ENCODE results near the gene PPP1R16B. TPM values are rescaled to one million over a fixed set of nuclear protein-coding genes. Genes with fewer than 3 reads are reported as not detected.

Gene PPP1R16B
- total RNA-seq, 2 donors from 2014 or later = 1.6 to 4.7 TPM

- DNase-seq (no peak), ATAC-seq (no peak)
- Histone ChIP-seq H3K27ac (no peak overlapping the region), H3K4me1 (no peaks in the 10 kb centered on the region), H3K36me3 (replicated peaks in 1 of 2; ENCODE audit: insufficient read depth in 1 of 2, low read depth in 2 of 2) (no peaks in the 10 kb centered on the region), H3K4me3 (no peak overlapping the region), H3K9me3 (no peaks in the 10 kb centered on the region), H3K27me3 (no peaks in the 10 kb centered on the region)
- TF ChIP-seq CTCF (IDR thresholded peaks at IDR 0.05) (no peak), POLR2A (IDR thresholded peaks at IDR 0.05) (no peak)
- intact Hi-C loops (cut with DNase I) = loop anchor here (10.0 kb wide), 1 partner anchor 239 kb away; no protein-coding TSS in a partner anchor
- WGBS, 2 donors = 86% methylated on average over 11 to 13 of the region's 13 CpGs
These were observed 78.7 kb downstream of the PPP1R16B start for GRCh38 chr20:38883981-38884733.

GRCh38 chr20:38885357-38885756, 79.9 kb downstream of the PPP1R16B start:
- no peaks in the 10 kb centered on the region for H3K4me1 ChIP-seq
- H3K4me3 ChIP-seq = no peak overlapping the region
- ATAC-seq = no peak
- TF ChIP-seq CTCF (IDR thresholded peaks at IDR 0.05) = no peak
- no peak for TF ChIP-seq POLR2A (IDR thresholded peaks at IDR 0.05)
- WGBS, 2 donors = 63 to 67% methylated on average over 6 of the region's 6 CpGs
- H3K9me3 ChIP-seq = no peaks in the 10 kb centered on the region
- no peak for DNase-seq
- H3K27me3 ChIP-seq = no peaks in the 10 kb centered on the region
- intact Hi-C loops (cut with DNase I) = loop anchor here (10.0 kb wide), 1 partner anchor 241 kb away; no protein-coding TSS in a partner anchor
- no peak overlapping the region for H3K27ac ChIP-seq
- no peaks in the 10 kb centered on the region for H3K36me3 ChIP-seq (replicated peaks in 1 of 2; ENCODE audit: insufficient read depth in 1 of 2, low read depth in 2 of 2)

- Histone ChIP-seq H3K27me3 (no peaks in the 10 kb centered on the region), H3K36me3 (replicated peaks in 1 of 2; ENCODE audit: insufficient read depth in 1 of 2, low read depth in 2 of 2) (no peaks in the 10 kb centered on the region), H3K9me3 (no peaks in the 10 kb centered on the region), H3K4me3 (no peak overlapping the region), H3K4me1 (peaks cover 4% of the 10 kb centered on the region), H3K27ac (no peak overlapping the region)
- DNase-seq (no peak), ATAC-seq (no peak)
- WGBS, 2 donors = 52 to 66% methylated on average over 5 to 13 of the region's 13 CpGs
- intact Hi-C loops (cut with DNase I) = loop anchor here (10.0 kb wide), 1 partner anchor 243 kb away; no protein-coding TSS in a partner anchor
- TF ChIP-seq CTCF (IDR thresholded peaks at IDR 0.05) (no peak), POLR2A (IDR thresholded peaks at IDR 0.05) (no peak)
These were observed 82.7 kb downstream of the PPP1R16B start for GRCh38 chr20:38888059-38888831.

GRCh38 chr20:38889050-38889449, 83.6 kb downstream of the PPP1R16B start:
- Histone ChIP-seq H3K9me3 (no peaks in the 10 kb centered on the region), H3K27ac (no peak overlapping the region), H3K4me3 (no peak overlapping the region), H3K27me3 (no peaks in the 10 kb centered on the region), H3K4me1 (peaks cover 10% of the 10 kb centered on the region), H3K36me3 (replicated peaks in 1 of 2; ENCODE audit: insufficient read depth in 1 of 2, low read depth in 2 of 2) (no peaks in the 10 kb centered on the region)
- intact Hi-C loops (cut with DNase I) = loop anchor here (10.0 kb wide), 1 partner anchor 244 kb away; no protein-coding TSS in a partner anchor
- ATAC-seq = no peak
- DNase-seq = no peak
- WGBS, 2 donors = 54 to 82% methylated on average over 2 of the region's 2 CpGs
- TF ChIP-seq POLR2A (IDR thresholded peaks at IDR 0.05) (no peak), CTCF (IDR thresholded peaks at IDR 0.05) (no peak)

Measured in body of pancreas (tissue), 4 donors.